SK-N-SH (cell line): ENCODE data around the gene GALNT12.

Experiments
- CTCF ChIP-seq: fragments of 200-600 bp; sonication (generic); IDR thresholded peaks from 2 replicates; pipeline ENCODE4 v1.6.1; 2017; ENCODE audit warnings: antibody characterized with exemption, mild to moderate bottlenecking, moderate library complexity
- RAD21 ChIP-seq: IDR thresholded peaks from 2 replicates; pipeline ENCODE4 v1.6.1; 2012; ENCODE audit warnings: mild to moderate bottlenecking, low read length
- TAF1 ChIP-seq: IDR thresholded peaks from 2 replicates; pipeline ENCODE4 v1.6.1; 2012; ENCODE audit warnings: low read depth, mild to moderate bottlenecking, low read length, moderate library complexity, borderline replicate concordance
- USF2 ChIP-seq: fragments of 150-350 bp; IDR thresholded peaks from 2 replicates; pipeline ENCODE4 v1.6.1; 2017; ENCODE audit warnings: antibody characterized with exemption, low read length, low read depth, borderline replicate concordance

- TF ChIP-seq CTCF (no peak), USF2 (no peak), TAF1 (no peak), RAD21 (no peak)
Measured at GRCh38 chr9:98842510-98842909, 35.0 kb downstream of the GALNT12 start.
